Activated T-helper 9 cell treated with anti-CD3 and anti-CD28 coated beads, Interleukin-2, amount 50 U/mL, for 16 hours (primary cell): ENCODE measurements around the gene IKZF1.

ENCODE experiments used
- DNase-seq: peaks from one replicate; pipeline ENCODE4 v3.0.0-alpha.2; 2020; ENCODE audit warnings: low read depth

IKZF1 gene

GRCh38 chr7:50308532-50309385 lies 4.2 kb downstream of the IKZF1 start:
- DNase-seq, result no peak

GRCh38 chr7:50309721-50310120 lies 5.2 kb downstream of the IKZF1 start:
- DNase-seq, result no peak

- DNase-seq, result no peak
Measured at GRCh38 chr7:50310361-50310760, 5.8 kb downstream of the IKZF1 start.

GRCh38 chr7:50310956-50311355 lies 6.4 kb downstream of the IKZF1 start:
- no peak for DNase-seq

GRCh38 chr7:50312250-50313162 lies 8.0 kb downstream of the IKZF1 start:
- no peak for DNase-seq

GRCh38 chr7:50314836-50315592 lies 10.5 kb downstream of the IKZF1 start:
- DNase-seq, result no peak

GRCh38 chr7:50315739-50316671 lies 11.5 kb downstream of the IKZF1 start:
- DNase-seq, result no peak

- DNase-seq, result no peak
Measured at GRCh38 chr7:50317221-50317678, 12.7 kb downstream of the IKZF1 start.

GRCh38 chr7:50317697-50318669 lies 13.5 kb downstream of the IKZF1 start:
- no peak for DNase-seq

GRCh38 chr7:50321487-50322067 lies 17.1 kb downstream of the IKZF1 start:
- DNase-seq, result no peak

GRCh38 chr7:50324113-50324512 lies 19.6 kb downstream of the IKZF1 start:
- no peak for DNase-seq

GRCh38 chr7:50327443-50327842 lies 22.9 kb downstream of the IKZF1 start:
- DNase-seq, result no peak

- DNase-seq, result no peak
Measured at GRCh38 chr7:50329775-50330174, 25.3 kb downstream of the IKZF1 start.

GRCh38 chr7:50330254-50330653 lies 25.7 kb downstream of the IKZF1 start:
- no peak for DNase-seq

- DNase-seq, result no peak
Measured at GRCh38 chr7:50330696-50331095, 26.2 kb downstream of the IKZF1 start.

GRCh38 chr7:50331564-50332208 lies 27.2 kb downstream of the IKZF1 start:
- DNase-seq, result no peak

GRCh38 chr7:50332241-50333165 lies 28.0 kb downstream of the IKZF1 start:
- DNase-seq, result no peak

GRCh38 chr7:50333221-50333651 lies 28.7 kb downstream of the IKZF1 start:
- no peak for DNase-seq
